NCI-H82 (cell line): ENCODE data around the gene INPP4B.

Experiments
- DNase-seq: peaks from one replicate; lab custom pipeline; 2025; lab: John Stamatoyannopoulos, UW

Gene INPP4B

DNA sequence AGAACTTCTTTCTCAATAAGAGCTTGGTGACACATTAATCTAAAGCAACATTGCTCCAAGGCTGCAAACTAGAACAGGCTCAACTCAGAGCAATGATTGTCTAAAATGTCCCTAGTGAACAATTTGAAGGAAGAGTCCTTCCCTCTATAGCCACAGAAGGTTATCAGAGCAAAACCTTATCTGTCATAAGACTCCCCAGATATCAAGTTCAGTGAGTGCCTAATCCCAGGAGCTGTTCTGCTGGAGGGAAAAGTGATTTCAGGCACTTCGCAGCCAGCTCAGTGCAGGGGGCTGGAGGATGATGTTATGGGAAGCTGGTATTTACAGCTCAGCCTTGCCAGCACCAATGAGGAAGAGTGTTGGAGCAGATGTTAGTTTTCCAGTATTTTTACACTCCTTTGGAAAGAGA, 497.5 kb downstream of the INPP4B start:
- DNase-seq = peak; percentile 54

DNA sequence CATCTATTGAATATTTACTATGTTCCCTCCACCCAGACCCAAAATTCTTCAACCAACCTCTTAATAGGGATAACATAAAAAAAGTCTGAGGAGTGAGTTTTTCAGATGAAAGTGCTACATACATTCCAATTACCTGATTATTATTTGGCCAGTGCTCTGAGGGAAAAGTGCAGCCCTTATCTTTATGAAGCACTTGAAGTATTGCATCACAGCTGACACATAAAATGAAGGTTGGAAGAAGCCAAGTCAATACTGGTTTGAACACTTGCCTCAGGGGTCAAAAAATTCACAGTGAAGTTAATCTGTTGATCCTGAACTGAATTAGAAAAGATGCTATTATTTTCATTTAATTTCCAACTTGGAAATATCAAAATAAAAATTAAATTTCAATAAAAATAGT, 498.9 kb downstream of the INPP4B start:
- DNase-seq = no peak

DNA sequence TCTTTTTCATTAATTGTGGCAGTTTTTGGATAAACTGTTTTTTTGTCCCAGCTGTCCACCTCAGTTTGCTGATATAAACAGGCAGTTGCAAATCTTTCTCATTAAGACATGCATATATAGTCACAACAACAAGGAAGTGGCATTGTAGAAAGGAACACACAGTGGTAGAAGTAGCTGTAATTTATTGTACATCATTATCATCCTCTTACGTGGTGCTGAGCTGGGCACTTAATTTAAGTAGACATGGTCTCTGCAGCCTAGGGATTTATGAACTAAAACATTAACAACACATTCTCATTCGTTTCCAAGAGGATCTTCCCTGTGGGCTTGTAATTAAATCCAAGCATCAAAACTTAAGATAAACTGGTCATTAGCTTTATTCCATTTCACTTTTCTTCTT, 500.2 kb downstream of the INPP4B start:
- peak; percentile 33 for DNase-seq

DNA sequence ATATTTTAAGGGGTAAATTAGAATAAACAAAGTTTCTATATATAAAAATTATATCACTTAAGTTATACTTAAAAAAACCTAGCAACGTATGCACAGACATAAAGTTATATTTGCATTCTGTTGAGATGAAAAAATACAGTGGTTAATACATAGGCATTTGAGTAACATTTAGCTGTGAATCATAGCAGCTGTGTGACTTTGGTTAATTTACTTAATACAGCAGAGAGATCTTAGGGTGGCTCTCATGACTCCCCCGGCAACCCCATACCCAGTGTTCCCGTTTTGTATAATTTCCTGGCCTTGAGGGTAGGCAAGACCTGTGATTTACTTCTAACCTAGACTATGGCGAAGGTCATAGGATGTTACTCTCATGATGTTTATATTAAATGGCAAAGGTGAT, 504.8 kb downstream of the INPP4B start:
- no peak for DNase-seq

DNA sequence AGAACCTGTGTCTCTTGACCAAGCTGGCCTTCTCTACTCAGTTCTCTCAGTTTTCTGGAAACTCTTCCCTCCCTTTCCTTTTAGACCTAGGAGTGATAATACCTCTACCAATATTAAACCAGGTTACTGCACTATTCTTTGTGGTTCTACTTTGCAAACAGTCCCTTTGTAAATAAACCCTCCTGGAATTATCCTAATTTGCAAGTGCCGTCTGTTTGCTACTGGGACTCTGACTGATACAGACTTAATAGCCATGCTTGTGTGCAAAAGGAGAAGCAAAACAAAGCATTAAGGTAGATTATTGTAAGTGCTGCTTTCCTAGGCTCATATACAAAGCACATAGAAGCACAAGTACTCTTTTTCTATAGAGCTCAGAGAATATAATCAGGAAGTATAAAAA, 507.0 kb downstream of the INPP4B start:
- DNase-seq = peak; percentile 9

DNA sequence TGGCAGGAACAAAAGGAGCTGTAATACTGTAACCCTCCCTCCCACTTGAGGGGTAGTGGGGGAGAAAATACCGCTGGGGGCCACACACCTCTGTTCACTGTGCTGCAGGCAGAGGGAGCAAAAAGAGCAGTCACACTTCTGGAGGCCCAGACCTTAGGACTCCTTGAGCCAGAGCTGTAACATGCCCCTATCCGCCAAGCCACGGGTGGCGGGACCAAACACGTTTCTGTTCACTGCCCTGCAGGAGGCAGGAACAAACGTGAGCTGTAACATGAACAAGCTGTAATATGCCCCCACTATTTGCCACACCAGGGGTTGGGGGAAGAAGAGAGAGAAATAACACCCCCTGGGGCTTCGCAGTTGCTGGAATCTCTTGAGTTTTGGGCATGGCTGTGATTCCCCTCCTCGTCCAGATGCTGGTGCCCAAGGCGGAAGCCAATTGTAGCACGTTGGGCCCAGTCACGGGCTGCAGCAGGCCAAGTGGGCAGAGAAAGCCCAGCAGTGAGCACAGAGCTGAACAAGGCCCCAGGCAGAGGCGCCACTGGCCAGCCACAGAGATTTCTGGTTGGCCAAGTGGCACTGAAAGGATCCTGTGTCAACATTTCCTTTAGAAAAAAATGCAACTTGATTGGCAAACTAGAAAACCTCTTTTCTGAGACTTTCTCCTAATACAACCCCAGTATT, 509.7 kb downstream of the INPP4B start:
- no peak for DNase-seq

DNA sequence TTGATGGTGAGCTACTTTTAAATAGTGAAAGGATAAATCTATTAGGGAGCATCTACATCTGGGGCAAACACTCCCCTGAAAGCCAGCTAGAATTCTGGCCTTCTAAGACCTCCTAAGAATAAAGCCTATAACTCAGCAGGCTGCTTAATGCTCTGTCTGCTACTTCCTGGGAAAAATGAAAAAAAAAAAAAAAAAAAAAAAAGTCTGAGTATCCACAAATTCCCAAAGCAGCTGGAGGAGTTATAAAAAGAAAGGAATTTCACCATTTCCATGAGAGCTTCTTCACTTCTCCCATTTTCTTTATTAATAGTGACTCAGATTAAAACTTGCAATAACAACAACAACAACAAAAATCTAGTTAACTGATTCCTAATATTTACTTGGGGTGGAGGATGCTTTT, 511.2 kb downstream of the INPP4B start:
- DNase-seq = no peak

DNA sequence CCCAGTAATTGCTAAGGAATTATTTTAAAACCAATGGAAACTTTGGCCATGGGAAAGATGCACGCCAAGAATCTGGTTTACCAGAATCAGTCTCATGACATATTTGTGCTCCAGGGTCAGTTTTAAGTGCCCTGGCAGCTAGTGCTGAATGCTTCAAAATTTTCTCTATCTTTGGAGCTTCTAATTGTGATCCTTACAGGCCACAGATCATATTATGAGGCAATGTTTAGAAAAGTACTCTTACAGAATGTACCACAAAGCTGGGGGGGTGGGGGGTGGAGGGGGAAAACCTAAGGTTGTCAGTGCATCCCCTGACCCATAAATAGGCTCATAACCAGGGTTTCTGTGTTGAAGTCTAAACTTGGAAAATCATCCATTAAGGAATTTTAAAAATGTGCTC, 514.5 kb downstream of the INPP4B start:
- no peak for DNase-seq

DNA sequence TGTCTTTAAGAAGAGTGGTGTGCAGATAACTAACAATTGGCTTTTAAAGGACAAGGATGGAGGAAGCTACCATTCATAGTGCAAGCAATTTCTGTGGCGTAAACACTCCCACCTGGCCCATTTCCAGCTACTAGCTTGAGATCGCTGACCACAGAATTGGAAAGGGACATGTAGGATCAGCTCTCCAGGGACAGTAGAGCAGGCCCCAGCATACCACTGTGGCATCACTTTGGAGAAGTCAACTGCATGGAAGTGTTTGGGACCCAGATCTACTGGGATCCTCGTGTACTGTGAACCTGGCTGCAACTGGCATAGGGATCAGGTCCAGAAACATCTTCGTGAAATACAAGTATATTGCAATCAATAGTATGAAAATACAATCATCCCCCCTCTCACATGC, 515.0 kb downstream of the INPP4B start:
- DNase-seq = no peak

DNA sequence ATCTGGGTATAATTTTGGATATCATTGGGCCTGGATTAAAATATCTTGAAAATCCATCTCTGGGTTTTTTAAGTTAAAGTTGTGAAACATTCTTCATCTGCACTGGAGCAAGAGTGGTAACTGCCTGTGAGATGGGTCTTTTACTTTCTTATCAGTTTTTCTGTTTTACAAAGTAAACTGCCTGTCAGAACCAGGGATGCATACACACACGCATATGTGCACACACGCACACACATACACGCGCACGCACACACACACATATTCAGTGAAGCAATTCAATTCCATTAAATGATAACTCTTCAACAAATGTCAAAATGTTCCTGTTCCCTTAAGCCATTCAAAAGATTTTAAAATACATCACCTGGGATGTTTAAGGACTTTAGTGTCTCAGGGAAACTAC, 515.8 kb downstream of the INPP4B start:
- DNase-seq = no peak

DNA sequence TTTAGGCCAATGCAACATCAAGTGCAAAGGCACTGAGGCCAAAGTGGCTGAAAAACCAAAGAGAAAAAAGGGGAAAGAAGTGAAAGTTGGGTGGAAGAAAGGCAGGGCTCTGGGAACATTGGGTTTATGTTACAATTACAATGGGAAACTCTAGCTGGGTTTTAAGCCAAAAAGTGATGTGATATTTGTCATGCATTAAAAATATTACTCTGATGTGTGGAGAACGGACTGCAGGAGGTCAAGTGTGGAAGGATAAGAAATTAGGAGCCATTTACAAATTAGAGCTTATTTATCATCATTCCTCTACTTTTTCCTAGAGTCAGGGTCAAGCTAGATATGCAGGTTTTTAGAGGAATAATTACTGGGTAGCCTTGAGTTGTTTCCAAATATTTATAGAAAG, 516.8 kb downstream of the INPP4B start:
- DNase-seq = no peak

DNA sequence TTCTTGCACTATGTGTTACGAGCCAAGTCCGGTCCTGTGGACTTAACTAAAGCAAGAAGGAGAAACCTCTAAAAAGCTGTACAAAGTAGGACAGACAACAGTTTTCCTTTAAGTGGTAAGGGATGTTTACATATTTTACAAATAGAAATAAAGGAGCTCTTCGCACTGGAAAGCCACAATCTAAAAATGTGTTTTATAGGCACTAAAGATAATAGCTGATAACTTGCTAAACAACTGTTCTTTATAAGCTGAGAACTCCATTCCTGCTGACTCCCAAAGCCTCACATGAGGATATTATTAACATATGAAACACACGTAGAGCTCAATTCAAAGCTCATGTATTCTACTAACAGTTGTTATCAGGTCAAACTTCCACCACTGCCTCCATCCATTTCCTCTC, 519.9 kb downstream of the INPP4B start:
- no peak for DNase-seq

DNA sequence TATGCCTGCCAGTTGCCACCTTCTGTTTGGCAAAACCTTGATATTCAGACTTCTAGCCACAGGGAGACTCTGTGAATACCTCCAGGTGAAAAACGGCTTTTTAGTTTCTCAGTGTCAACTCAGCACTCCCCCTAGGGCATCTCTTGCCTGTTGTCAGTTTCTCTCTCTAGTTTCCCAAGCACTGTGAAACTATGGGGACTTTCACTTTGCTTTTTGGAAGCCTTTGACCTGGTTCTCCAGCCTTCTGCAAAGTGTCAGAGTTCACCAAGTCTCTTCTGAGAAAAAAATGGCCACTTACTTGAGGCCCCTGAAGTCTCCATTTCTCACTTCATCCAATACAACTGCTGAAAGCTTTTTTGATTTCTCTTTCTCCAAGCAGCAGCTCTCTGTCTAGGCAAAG, 521.5 kb downstream of the INPP4B start:
- DNase-seq = no peak

DNA sequence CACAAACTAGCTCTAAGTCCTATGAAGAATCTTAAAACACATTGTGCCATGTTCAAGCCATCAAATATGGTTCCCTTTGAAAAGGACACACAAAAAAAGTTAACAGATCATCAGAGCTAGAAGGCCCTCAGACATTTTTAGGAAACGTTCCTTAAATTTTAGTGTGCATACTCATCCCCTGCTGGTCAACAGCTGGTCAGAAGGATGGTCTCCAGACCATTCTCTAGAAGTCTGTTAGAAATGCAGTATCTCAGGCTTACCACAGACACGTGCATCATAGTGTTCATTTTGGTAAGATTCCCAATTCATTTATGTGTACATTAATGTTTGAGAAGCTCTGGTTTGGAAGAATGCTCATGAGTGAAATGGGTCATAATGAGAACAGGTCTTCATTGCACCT, 523.1 kb downstream of the INPP4B start:
- DNase-seq = no peak

DNA sequence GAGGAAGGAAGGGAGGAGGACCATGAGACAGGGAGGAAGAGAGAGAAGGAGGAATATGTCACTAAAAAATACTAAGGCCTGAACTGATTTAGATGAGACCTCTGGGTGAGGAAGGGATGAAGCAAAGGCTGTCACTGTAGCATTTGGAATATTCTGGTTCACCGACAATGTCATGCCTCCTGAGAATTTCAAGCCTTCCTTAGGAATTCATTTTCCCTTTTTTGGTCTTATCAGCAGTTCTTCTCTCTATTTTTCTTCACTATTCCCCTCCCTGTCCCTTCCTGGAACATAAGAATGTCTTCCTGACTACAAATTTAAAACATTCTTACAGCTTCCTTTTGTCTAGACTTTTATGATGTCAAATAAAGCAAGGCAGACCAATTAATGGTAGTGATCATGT, 527.8 kb downstream of the INPP4B start:
- no peak for DNase-seq

DNA sequence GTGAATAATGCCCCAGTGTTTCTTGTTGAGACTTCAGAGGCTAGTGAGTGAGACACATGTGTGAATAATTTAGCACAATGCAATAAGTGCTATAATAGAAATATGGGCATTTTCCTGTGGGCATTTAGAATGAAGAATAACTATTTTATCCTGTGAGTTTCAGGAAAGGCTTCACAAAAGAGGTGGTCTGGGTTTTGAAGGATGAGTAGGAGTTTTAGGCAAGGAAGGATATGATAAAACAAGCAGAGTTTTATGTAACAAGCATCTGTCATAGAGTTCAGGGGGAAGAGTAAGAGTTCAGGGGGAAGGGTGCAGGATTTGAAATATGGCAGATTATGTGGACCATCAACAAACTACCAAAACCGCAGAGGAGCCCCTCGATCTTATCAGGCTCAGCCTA, 529.2 kb downstream of the INPP4B start:
- DNase-seq = no peak

DNA sequence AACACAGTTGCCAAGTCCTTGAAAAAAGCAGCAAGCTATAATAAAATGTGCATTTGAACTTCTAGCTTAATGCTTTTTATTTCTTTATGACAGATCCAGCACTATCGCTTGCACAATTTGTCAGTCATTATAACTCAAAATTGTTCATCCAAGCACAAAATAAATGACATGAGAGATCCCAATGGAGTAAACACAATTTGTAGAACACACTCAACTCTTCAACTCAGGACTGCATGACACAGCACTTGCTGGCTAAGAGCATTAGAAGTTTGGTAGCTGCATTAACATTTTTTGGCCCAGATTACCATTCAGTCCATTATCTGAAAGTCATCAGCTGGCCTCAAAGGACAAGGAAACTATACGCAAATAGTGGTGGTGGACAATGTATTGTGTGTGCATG, 530.1 kb downstream of the INPP4B start:
- DNase-seq = peak; percentile 82

DNA sequence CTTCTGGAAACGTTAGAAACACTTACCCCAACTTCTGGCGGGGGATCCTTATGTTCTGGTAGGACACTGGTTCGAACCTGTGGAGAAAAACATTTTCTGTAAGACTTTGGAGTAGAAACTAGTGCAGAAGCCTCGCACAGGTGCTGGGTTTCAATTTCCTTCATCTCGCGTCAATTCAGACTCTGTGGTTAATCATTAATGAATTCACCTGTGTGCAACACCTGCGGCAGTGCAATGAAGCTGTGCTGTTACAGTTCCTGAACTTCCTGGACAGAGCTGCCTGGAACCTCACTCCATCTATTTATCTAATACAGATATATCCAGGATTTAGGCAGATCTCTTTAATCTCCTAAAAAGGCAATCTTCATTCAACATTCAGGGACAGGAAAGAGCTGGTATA, 531.4 kb downstream of the INPP4B start:
- DNase-seq = peak; percentile 8

DNA sequence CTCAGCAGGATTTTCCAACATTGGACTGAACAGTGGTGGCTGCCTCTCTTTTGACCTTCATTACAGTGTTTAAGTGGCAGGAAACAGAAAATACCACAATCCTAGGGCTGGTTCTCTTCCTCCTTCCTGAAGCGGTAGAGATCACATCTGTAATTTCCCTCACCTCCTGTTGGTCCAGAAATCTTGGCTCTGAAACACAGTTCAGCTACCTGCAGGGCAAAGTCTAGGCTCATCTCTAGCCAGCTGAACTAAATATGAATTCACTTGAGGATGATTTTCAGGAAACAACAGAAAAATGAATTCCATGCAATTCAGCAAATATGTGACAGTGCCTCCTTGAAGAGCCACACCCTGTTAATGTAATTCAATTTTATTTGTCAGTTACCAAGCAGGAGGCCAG, 531.9 kb downstream of the INPP4B start:
- DNase-seq = no peak

DNA sequence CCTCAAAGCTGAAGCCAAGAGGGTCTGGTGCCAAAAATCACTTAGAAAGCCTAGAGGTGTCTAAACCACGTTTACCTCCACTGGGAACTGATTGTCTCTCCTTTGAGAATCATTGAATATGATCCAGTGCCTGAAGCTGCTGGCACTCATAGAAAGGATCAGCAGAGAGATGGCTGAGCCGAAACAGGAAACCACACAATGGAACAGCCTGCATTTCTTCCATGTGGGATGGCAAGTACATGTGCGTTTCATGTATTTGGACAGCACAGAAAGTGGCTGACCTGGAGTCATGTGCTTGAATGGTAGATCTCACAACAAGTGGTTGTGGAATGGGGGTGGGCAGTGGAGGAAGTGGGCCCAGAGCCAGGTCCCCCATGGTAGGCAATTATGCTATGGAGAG, 533.7 kb downstream of the INPP4B start:
- no peak for DNase-seq

DNA sequence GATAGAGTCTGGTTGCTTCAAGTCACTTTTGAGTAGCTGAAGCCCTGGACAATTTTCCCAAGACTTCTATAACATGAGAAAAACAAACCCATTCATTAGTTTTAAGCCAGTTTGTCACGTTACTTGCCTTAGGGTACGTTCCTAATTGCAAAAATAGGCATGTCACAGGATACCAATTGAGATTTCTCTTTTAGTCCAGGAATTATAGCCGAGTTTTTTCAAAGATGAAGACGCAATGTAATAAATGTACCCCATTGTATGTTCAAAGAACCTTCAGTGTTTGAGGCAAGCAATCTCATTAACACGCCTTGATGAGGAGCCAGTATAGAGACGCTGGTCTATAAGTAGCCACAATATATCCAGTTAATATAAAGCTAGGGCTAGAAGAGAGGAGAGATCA, 534.2 kb downstream of the INPP4B start:
- no peak for DNase-seq

DNA sequence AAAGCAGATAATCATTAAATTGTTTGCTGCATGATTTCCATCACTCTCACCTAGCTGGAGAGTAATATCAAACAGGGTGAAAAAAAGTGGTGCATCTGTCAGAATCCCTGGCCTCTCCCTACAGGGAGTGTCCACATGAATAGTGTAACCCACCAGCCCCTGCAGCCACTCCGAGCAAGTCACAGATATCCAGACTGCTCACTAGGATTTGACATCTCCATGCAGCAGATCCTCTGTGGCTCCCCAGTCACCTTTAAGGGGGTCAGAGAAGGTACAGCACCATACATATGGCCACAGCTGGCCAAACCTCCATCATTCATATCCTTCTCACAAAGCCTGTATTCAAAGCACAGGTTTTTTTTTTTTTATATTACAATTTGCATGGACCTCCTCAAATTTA, 536.3 kb downstream of the INPP4B start:
- no peak for DNase-seq

DNA sequence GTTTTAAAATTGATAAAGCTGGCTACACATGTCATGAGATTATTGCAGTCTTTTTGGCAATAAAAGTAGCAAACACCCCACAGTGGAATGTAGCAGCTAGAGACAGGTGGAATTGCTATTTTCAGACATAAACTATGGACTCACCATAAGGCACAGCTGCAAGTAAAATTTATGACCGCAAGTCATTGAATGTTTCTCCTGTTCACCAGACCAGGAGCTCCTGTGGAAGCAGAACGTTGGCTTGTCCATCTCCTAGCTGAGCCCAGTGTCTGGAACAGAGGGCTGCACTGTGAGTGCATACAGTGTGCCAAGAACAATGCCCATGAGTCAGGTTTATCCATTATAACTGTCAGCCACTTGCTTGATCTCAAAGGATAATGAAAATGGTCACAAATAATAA, 538.2 kb downstream of the INPP4B start:
- no peak for DNase-seq

DNA sequence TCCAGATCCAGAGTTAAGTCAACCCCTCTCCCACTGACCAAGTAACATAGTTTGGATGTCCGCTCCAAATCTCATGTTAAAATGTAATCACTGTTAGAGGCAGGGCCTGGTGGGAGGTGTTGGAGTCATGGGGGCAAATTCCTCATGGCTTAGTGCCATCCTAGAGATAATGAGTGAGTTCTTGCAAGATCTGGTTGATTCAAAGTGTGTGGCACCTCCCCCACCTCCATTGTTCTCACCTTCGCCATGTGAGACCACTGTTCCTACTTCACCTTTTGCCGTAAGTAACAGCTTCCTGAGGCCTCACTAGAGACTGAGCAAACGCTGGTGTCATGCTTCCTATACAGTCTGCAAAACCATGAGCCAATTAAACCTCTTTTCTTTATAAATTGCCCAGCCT, 548.8 kb downstream of the INPP4B start:
- no peak for DNase-seq

DNA sequence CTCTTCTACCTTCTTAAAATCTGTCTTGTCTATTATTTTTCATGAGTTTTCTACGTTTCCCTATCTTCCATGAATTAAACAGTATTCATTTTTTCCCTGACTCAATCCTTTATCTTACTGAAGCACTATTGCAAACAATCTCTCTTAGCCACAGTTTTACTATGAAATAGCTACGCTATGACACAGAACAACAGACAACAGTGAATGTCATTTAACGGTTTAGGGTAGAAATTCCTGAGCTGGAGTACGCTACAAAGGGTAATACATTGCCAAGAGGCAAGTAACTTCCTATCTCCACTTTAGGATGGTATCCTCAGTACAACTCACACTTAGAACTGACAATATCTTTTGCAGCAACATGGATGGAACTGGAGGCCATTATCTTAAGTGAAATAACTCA, 552.6 kb downstream of the INPP4B start:
- no peak for DNase-seq
